K562 (cell line): Measurements from ENCODE around the gene GRIN1.

Experiments
- CREB1 ChIP-seq, 2 experiments: sonication (generic) in 1 of 2; formaldehyde crosslinking in 1 of 2; IDR thresholded peaks; 2 replicates each; pipeline versions ENCODE4 v1.6.1 to v1.8.0; 2012 to 2022; ENCODE audit warnings: inconsistent platforms in 1 of 2, mild to moderate bottlenecking in 1 of 2, missing genetic modification reagents in 1 of 2, moderate library complexity in 1 of 2
- CTCF ChIP-seq, 3 experiments: IDR thresholded peaks in 2 of 3; conservative IDR thresholded peaks in 1 of 3; 2 replicates each; pipeline ENCODE4 v1.5.1; 2011 to 2012; ENCODE audit warnings: low read length in 3 of 3, mild to moderate bottlenecking in 3 of 3, control low read depth in 2 of 3, improper control_type of control experiment in 1 of 3, inconsistent platforms in 1 of 3, low read depth in 1 of 3, mixed read lengths in 1 of 3, moderate library complexity in 1 of 3; ENCODE audit not compliant: insufficient read depth in 2 of 3
- HMG20A ChIP-seq: fragments of 450-650 bp; formaldehyde crosslinking; conservative IDR thresholded peaks from 2 replicates; pipeline ENCODE4 v1.4.0; 2020; ENCODE audit warnings: mild to moderate bottlenecking, mixed read lengths
- MECOM ChIP-seq: fragments of 250-450 bp; sonication (Bioruptor Pico); IDR thresholded peaks from 2 replicates; pipeline ENCODE4 v1.8.0; 2022; ENCODE audit warnings: inconsistent platforms
- RAD21 ChIP-seq, 2 experiments: fragments of 250-450 bp in 1 of 2; fragments of 450-650 bp in 1 of 2; sonication (Bioruptor Pico) in 1 of 2; formaldehyde crosslinking in 1 of 2; IDR thresholded peaks in 1 of 2; conservative IDR thresholded peaks in 1 of 2; 2 replicates each; pipeline versions ENCODE4 v1.4.0 to v1.8.0; 2020 to 2022; ENCODE audit warnings: mild to moderate bottlenecking in 2 of 2, moderate library complexity in 1 of 2
- REST ChIP-seq, 2 experiments: fragments of 450-650 bp; formaldehyde crosslinking in 1 of 2; IDR thresholded peaks; 2 replicates each; pipeline versions ENCODE4 v1.4.0 to v1.6.1; 2014 to 2020; ENCODE audit warnings: mild to moderate bottlenecking in 2 of 2, borderline replicate concordance in 1 of 2, low read depth in 1 of 2
- SIX5 ChIP-seq, 2 experiments: IDR thresholded peaks; 2 replicates each; pipeline ENCODE4 v1.6.1; 2011; ENCODE audit warnings: low read length in 2 of 2, borderline replicate concordance in 1 of 2, low read depth in 1 of 2, mild to moderate bottlenecking in 1 of 2, moderate library complexity in 1 of 2; ENCODE audit not compliant: insufficient read depth in 1 of 2
- TCF7L2 ChIP-seq: fragments of 150-350 bp; IDR thresholded peaks from 2 replicates; pipeline ENCODE4 v1.6.1; 2016; ENCODE audit warnings: low read depth, mild to moderate bottlenecking, low read length, moderate library complexity
- ZNF830 ChIP-seq: fragments of 250-450 bp; sonication (Bioruptor Pico); IDR thresholded peaks from 2 replicates; pipeline ENCODE4 v1.5.0; 2021; ENCODE audit warnings: mild to moderate bottlenecking
- TF ChIP-seq, protein P1 (sequence below): fragments of 450-650 bp; IDR thresholded peaks from 2 replicates; pipeline ENCODE4 v1.6.1; 2017; ENCODE audit warnings: antibody characterized with exemption

DNA sequence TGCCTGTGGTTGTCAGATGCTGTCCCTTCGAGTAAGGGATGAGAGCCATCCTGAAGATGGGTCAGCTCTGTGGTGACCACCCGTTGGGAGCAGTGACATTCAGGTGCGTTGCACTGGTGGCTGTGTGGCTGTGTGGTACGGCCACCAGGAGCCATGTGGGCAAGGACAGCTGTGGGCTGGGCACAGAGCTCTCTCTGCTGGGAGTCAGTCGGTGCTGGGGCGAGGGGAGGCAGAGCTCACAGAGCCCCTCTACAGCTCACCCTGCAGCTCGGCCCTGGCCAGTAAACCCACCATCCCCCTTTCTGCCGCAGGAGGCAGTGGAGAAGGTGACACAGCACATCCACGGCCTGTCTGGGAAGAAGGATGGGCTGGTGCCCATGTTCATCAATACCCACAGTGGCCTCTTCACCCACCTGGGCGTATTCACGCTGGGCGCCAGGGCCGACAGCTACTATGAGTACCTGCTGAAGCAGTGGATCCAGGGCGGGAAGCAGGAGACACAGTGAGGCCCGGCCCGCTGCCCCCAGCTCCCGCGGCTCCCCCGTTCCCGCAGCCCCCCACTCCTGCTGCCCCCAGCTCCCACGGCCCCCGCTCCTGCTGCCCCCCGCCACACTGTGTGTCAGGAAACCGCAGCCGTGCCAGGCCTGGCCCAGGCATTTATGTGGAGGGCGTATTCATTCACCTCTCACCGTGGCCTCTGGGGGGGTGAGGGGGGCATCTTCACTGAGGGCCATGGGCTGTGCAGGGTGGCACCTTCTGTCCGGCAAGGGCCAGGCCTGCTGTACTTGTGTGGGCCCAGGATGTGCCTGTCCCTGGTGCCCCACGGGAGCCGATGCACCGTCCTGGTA is 32.9 kb upstream of the GRIN1 start:
- TF ChIP-seq, protein P1, sequence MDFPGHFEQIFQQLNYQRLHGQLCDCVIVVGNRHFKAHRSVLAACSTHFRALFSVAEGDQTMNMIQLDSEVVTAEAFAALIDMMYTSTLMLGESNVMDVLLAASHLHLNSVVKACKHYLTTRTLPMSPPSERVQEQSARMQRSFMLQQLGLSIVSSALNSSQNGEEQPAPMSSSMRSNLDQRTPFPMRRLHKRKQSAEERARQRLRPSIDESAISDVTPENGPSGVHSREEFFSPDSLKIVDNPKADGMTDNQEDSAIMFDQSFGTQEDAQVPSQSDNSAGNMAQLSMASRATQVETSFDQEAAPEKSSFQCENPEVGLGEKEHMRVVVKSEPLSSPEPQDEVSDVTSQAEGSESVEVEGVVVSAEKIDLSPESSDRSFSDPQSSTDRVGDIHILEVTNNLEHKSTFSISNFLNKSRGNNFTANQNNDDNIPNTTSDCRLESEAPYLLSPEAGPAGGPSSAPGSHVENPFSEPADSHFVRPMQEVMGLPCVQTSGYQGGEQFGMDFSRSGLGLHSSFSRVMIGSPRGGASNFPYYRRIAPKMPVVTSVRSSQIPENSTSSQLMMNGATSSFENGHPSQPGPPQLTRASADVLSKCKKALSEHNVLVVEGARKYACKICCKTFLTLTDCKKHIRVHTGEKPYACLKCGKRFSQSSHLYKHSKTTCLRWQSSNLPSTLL: no peak
- TF ChIP-seq HMG20A (CRISPR knock-in tag): no peak
- TF ChIP-seq REST (IDR thresholded peaks at IDR 0.05; ENCODE audit: borderline replicate concordance): no peak
- TF ChIP-seq REST (CRISPR knock-in tag; IDR thresholded peaks at IDR 0.05; ENCODE audit: low read depth): no peak
- TF ChIP-seq CTCF (IDR thresholded peaks at IDR 0.05 in 2 of 3, conservative IDR thresholded peaks at IDR 0.05 in 1 of 3; ENCODE audit: insufficient read depth in 2 of 3, low read depth in 1 of 3, low read length in 3 of 3): no peak
- no peak for TF ChIP-seq MECOM
- TF ChIP-seq RAD21 (CRISPR knock-in tag; conservative IDR thresholded peaks at IDR 0.05 in 1 of 2, IDR thresholded peaks at IDR 0.05 in 1 of 2): no peak
- TF ChIP-seq TCF7L2: no peak
- no peak for TF ChIP-seq CREB1 (IDR thresholded peaks at IDR 0.05)
- no peak for TF ChIP-seq CREB1 (CRISPR knock-in tag; IDR thresholded peaks at IDR 0.05)
- no peak for TF ChIP-seq SIX5 (IDR thresholded peaks at IDR 0.05; ENCODE audit: borderline replicate concordance in 1 of 2, insufficient read depth in 1 of 2, low read depth in 1 of 2, low read length in 2 of 2)
- TF ChIP-seq ZNF830 (CRISPR knock-in tag): no peak
